PC-3 (cell line): ENCODE data around the gene MAN1B1.

ENCODE experiments used
- EZH2 ChIP-seq: fragments of 300-600 bp; sonication (generic); IDR thresholded peaks from one replicate; pipeline ENCODE4 v1.6.1; 2017; ENCODE audit warnings: antibody characterized with exemption, mild to moderate bottlenecking, low read length; ENCODE audit not compliant: unreplicated experiment
- EZH2phosphoT487 ChIP-seq: fragments of 300-600 bp; sonication (generic); IDR thresholded peaks from 2 replicates; pipeline ENCODE4 v1.6.1; 2018; ENCODE audit warnings: mild to moderate bottlenecking, antibody characterized with exemption, low read length, borderline replicate concordance
- TF ChIP-seq, protein P1 (sequence below): fragments of 300-600 bp; sonication (generic); conservative IDR thresholded peaks from 2 replicates; pipeline ENCODE4 v1.5.1; 2017; ENCODE audit warnings: antibody characterized with exemption, low read depth, mild to moderate bottlenecking, low read length

DNA sequence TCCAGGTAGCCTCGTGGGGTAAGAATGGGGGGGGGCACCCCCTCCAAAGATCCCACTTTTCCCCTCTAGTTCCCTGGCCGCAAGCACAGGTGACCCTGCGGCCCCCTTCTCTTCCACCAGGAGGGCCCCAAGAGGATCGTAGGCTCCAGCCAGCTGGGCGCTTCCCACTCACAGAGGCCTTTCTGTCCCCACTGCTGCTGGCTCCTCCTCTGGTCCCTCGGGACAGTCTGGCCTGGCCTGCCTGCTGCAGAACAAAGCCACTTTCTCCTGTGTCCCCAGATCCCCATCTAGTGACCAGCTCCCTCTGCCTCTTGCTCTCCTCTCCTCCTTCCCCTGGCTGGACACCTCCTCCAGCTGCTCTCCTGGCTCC is 15.9 kb upstream of the MAN1B1 start:
- no peak for TF ChIP-seq EZH2
- TF ChIP-seq, protein P1, sequence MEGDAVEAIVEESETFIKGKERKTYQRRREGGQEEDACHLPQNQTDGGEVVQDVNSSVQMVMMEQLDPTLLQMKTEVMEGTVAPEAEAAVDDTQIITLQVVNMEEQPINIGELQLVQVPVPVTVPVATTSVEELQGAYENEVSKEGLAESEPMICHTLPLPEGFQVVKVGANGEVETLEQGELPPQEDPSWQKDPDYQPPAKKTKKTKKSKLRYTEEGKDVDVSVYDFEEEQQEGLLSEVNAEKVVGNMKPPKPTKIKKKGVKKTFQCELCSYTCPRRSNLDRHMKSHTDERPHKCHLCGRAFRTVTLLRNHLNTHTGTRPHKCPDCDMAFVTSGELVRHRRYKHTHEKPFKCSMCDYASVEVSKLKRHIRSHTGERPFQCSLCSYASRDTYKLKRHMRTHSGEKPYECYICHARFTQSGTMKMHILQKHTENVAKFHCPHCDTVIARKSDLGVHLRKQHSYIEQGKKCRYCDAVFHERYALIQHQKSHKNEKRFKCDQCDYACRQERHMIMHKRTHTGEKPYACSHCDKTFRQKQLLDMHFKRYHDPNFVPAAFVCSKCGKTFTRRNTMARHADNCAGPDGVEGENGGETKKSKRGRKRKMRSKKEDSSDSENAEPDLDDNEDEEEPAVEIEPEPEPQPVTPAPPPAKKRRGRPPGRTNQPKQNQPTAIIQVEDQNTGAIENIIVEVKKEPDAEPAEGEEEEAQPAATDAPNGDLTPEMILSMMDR = no peak
- TF ChIP-seq EZH2phosphoT487 = no peak
